Stimulated activated CD4-positive, alpha-beta T cell treated with anti-CD3 and anti-CD28 coated beads, TNF-alpha, amount 100 ng/mL, for 1 hour (primary cell): Measurements from ENCODE around the gene YIF1A.
"Not testable (repeated sequence)": the region's sequence is repeated elsewhere in the genome, so short reads cannot be mapped to it uniquely, and the experiment has no call there.

Source experiments
- DNase-seq, 3 donors: peaks; one replicate each; pipeline ENCODE4 v3.0.0-alpha.2; 2020; ENCODE audit warnings: low read depth in 3 of 3, low spot score in 1 of 3

Gene YIF1A

DNA sequence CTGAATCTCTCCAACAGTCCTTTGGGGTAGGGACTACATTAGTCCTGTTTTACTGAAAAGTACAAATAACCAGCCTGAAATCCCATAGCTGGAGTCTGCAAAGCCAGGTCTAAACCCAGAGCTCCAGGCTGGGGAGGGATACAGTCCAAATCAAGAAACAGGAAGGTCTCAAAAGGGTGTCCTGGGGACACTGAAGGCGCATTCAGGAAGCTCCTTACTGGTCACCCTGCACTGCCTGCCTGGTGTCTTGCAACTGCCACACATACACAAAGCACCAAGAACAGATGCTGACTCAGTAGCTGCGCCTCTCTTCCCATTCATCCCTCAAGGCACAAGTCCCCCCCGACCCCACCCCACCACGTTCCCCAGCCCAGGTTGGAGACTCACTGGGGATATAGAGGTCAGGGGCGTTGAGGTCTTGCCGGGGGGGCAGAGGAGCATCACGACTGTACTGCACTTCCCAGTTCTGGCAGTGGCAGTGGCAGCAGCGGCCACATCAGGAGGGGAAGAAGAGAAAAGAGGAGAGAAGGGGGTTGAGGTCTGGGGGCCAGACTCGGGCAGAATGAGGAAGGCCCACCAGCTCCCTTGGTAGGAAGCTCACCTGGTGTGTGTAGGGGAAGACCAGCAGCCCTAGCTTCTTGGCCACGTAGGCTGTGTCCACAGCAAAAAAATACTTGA, 1.6 kb downstream of the YIF1A start:
- DNase-seq, result no peak

DNA sequence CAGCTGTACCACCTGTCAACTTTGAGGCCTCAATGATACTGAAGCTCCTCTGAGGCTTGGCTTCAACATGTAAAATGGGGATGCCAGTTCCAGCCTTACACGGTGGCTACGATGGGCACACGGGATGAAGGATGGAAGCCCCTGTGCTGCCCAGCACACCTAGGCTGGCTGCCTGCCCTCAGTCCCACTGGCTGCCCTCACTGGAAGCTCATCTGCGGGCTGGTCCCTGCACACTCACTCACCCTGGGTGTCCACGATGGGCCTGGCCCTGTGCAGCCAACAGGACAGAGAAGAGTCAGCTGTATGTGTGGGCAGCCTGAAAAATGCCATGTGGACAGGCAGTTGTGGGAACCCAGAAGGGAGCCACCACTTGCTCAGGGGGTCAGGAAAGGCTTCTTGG, 2.2 kb downstream of the YIF1A start:
- no peak for DNase-seq

DNA sequence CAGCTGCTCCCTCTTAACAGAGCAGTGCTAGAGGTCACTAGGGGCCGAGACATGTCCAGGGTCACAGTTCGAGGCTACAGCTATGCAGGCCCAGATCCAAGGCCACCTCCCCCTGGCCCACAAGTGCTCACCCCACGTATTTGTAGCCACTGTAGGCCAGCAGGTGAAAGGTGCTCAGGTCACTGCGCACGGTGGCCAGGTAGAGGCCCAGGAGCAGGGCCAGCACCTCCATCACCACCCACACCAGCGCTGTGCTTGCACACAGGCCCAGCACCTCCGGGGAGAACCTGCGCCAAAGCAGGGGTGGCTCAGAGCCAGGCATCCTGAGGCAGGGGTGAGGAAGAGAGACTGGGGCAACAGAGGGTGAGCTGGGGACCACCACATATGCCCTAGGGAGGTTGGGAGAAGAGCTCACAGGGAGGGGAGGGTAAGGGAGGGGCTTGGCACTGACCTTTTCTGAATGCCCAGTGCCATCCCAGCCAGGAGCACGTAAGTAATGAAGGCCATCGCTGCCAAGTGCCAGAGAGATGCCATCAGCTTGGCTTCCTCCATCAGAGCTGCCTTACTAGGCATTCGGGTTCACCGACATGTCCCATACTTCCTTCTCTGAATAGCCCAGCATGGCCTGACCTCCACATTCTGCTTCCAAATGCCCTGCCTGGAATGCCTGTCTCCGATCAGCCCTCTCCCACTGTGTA, 3.5 kb downstream of the YIF1A start:
- no peak for DNase-seq

DNA sequence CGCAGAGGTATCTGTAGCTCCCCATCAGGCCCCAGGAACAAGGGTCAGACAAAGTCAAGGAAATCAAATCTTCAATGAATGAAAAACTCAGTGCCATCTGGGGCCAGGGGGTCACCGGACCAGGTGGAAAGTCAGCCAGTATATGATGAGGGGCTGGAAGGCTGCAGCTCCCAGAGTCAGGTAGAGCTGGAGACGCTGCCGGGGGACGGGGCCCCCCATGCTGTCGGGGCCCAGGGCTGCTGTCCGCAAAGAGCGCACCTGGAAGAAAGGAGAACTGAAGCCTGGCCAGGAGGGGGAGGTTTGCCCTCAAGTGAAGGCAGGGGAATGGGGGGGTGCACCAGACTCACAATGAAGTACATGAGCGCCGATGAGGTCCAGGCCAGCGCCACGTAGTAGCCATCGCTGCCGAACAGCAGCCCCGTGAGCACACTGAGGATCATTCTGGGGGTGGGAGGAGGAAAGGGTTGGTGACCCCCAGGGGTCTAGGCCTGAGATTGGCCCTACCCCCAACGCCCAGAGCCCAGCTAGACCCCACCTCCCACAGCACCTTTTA, 4.3 kb downstream of the YIF1A start:
- no peak for DNase-seq

DNA sequence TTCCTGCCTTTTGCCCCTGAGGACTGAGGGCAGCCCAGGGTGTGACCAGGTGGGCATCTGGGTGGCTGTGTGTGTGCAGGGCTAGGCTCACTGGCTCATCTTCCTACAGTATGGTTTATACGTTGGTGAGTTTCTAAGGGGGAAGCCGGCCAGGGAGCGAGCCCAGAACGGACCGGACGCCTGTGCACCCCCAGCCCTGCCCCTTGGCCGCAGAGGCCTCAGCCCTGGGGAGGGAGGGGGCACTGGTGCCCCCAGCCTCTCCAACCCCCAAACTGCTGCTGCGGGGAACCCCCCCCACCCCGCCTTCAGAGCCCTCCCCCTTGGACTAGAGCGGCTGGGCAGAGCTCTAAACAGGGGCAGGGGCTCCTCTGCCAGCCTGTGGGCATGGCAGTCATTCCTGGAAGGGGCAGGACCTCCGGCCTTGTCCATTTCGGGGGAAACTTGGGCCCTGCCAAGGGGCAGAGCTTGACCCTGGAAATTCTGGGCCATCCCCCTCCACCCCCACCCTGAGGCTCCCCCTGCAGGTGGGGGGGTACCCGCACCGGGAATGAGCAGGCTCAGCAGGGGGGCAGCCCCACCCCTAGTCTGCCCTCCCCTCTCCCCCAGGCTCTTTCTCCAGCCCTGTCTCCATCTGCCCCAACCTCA, 5.4 kb downstream of the YIF1A start:
- DNase-seq, result no peak

DNA sequence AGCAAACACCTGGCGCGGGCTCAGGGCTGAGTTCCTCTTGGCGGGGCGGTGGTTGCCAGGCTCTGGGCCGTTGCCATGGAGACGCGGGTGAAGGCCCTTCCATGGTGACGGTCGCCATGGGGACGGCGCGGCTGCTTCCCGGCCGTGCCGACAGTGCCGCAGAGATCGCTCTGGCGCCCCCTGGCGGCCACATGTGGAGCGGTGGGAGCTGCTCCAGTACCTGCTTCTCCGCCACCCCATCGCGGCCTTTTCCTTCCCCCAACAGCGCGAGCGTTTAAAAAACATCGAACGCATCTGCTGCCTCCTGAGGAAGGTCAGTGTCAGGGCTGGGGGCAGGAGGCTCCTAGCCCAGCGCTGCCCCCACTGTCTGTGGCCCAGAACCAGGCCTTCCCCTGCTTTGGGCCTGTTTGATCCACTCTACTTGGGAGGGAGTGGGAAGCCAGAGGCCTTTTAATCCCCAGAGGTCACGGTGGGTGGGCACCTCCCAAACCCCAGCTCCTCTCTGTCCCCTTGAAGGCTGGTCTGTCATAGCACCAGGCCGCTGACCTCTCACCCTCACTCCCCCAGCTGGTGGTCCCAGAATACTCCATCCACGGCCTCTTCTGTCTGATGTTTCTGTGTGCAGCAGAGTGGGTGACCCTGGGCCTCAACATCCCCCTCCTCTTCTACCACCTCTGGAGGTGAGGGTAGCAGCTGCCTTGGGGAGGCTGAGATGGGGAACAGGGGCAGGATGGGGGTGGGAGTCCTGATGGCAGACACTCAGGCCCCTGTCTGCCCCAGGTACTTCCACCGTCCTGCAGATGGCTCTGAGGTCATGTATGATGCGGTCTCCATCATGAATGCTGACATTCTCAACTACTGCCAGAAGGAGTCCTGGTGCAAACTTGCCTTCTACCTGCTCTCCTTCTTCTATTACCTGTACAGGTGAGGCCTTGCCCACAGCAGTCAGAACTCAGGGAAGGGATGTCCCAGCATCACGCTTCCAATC, 6.2 kb downstream of the YIF1A start:
- DNase-seq, result peak; percentile 97 to 100 (median 98)

DNA sequence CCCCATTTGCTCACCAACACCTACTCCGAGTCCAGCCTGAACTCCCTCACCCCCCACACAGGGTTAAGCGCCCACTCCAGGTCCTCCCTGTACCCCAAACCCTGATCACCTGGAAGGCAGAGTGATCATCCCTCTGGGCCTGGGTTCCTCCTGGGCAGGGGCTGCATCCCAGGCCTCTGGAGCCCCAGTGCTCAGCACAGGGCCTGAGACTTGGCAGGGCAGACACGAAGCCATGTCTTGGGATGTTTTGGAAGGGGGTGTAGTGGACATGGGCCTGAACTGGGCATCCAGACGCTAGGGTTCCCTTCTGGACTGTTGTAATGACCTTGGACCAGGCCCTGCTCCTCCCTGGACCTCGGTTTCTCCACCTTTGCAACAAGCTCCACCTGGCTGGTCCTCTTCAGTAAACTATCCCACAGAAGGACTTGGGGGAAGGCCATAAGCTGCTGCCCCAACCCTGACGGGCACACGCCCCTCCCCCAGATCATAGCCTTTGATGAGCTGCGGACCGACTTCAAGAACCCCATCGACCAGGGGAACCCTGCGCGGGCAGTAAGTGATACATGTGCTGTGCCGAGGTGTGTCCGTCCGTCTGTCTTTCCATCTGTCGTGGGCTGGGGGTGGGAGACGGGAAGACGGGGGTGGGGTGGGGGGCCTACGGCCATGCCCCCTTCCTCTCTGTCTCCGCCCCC, 7.0 kb downstream of the YIF1A start:
- DNase-seq, result no peak

DNA sequence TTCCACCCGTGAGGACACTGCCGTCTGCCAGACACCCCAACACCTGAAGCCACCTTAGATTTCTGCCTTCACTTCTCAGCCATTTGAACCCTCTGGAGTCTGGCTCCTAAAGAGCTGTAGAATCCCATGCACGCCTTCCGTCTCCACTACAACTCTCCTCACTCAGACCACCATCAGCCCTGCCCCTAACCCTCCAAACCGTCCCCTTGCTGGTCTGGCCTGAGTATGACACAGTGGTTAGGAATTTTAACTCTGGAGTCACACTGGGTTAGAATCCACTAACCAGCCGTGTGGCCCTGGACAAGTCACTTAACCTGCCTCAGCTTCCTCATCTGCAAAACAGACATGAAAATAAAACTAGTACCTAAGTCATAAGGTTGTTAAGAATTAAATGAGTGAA, 7.9 kb downstream of the YIF1A start:
- DNase-seq, result no peak

DNA sequence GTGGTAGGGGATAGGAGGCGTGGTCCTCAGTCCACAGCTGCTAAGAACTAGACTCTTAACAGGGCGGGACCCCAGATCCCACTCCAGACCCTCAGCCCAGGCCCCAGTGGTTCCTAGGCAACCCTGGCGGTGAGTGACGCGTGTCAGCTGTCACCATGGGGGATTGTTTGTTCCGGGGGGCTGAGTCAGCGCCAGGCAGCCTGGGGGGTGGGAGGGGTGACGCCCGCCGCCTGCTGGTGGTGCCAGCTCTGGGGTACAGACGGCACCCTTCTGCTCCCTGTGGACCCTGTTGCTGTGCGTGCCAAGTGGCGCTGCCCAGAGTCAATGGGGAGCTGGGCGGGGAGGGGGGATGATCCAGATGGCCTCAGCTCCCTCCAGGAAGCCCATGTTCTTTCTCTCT, 8.5 kb downstream of the YIF1A start:
- no peak for DNase-seq

DNA sequence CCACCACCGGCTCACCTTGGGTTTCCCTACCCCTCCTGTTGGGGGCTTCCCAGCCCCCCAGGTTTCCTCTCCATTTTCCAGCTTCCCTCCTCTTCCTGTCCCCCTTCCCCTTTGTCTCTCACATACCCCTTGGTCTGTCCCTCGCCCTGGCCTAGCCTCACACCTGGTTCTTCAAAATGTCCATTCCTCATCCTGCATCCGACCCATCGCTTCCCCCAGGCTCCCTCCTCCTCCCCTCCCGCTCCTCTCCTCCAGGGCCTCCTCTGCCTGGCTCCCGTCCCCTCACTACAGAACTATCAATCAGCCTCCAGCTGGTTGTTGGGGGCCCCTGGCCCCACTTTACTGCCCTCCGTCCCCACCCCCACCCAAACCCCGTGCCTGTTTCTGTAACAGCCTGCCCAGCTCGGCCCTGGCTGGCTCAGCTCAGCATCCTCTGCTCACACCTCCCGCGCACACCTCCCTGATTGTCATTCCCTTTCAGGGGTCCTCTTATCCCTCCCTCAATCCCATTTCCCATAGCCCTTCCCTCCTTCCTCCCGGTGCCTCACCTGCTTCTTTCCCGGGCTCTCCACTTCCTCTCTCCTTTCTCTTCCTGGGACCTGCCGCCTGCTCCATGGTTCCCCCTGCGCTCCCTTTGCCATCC, 9.7 kb downstream of the YIF1A start:
- DNase-seq, result no peak

DNA sequence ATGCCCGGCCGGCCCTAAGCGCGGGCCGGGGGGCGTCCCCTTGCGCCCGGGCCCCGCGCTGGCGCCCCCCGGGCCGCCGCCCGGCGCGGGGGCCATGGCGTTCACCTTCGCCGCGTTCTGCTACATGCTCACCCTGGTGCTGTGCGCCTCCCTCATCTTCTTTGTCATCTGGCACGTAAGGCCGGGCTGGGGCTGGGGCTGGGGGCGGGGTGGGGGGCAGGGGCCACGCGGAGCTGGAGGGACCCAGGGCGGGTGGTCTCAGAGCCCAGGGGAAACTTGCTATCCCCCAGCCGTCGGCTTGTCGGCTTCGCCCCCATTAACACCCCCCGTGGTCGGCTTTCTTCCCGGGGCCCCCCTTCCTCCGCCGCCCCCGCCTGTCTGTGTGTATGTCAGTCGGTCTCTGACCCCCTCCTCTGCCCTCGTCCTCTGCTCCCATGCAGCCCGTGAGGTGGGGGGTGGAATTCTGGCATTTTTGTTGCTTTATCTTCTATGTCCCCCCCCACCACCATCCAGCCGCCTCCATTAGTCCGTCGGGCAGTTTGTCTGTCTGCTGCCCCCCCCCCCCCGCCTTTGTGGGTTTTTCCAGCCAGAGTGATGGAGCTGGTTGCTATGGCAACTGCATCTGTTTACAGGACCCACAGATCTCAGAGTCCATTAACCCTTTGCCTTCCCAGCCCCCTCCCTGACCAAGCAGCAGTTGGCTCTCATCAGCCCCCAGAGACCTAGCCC, 10.4 kb downstream of the YIF1A start:
- no peak for DNase-seq

DNA sequence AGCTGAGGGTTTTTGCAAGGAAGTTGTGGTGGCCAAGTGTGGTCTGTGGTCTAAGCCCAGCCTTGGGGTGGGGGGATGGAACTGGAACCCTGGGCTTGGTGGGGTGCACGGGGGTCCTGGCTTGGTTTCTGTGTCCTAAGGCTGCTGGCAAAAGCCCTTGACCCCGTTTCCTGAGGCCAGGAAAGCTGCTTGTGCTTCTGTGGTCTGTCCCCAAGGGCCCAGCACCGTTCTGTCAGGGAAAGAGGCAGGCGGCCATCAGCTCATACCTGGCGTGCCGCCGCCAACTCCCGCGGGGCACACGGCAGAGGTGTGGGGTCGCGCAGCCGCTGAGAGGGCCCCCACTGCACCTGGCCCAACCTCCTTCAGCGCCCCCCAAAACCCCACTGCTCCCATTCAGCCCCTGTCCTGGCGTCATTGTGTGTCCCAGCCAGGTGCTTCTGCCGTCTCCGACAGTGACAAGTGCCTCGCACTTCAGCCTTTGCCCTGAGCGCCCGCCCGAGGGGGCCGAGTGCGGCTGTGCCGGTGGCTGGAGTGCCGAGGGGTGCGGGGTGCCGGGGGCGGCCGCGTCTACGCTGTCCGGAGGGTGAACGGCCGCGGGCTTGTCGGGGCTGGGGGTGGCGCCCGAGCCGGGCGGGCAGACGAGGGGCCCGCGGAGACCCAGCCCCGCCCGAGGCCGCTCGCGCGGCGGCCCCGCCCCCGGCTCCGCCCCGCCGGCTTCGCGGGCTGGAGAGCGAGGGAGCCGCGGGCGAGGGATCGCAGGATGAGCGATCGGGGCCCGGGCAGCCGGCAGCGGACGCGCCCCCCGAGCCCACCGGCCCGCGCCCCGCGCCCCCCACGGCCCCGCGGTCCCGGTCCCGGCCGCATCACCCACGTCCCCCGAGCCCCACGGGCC, 11.2 kb downstream of the YIF1A start, which contains the start of gene CNIH2:
Gene CNIH2 (plus strand): TSS at position 705 of the 892 bp plus-strand sequence. CDS start 282 bp downstream, outside the sequence.
- peak in 2 of 3 donors; percentile 27 to 45 for DNase-seq

DNA sequence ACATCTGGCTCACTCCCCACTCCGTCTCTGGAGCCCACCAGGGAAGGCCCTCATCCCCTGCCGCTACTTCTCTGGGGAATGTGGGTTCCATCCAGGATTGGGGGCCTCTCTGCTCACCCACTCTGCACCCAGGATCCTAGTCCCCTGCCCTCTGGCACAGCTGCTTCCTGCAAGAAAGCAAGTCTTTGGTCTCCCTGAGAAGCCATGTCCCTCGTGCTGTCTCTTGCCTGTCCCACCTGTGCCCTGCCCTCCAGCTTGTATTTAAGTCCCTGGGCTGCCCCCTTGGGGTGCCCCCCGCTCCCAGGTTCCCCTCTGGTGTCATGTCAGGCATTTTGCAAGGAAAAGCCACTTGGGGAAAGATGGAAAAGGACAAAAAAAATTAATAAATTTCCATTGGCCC, 11.9 kb downstream of the YIF1A start:
- not testable (repeated sequence) for DNase-seq

DNA sequence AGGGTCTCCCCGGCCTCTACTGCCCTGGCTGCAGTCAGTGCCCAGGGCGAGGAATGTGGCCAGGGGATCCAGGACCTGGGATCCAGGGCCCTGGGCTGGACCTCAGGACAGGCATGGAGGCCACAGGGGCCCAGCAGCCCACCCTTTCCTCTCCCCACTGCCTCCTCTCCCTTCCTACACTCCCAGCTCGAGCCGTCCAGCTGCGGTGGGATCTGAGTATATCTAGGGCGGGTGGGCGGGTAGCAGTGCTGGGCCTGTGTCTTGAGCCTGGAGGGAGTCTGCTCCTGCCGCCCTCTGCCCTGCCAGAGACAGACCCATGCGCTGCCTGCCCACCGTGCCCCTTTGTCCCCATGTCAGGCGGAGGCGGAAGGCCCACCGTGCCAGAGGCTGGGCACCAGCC, 12.3 kb downstream of the YIF1A start:
- not testable (repeated sequence) for DNase-seq

DNA sequence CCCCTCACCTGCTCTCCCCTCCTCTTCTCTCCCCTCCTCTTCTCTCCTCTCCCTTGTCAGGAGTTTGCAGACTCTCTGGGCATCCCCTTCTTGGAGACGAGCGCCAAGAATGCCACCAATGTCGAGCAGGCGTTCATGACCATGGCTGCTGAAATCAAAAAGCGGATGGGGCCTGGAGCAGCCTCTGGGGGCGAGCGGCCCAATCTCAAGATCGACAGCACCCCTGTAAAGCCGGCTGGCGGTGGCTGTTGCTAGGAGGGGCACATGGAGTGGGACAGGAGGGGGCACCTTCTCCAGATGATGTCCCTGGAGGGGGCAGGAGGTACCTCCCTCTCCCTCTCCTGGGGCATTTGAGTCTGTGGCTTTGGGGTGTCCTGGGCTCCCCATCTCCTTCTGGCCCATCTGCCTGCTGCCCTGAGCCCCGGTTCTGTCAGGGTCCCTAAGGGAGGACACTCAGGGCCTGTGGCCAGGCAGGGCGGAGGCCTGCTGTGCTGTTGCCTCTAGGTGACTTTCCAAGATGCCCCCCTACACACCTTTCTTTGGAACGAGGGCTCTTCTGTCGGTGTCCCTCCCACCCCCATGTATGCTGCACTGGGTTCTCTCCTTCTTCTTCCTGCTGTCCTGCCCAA, 12.8 kb downstream of the YIF1A start:
- DNase-seq, result no peak

DNA sequence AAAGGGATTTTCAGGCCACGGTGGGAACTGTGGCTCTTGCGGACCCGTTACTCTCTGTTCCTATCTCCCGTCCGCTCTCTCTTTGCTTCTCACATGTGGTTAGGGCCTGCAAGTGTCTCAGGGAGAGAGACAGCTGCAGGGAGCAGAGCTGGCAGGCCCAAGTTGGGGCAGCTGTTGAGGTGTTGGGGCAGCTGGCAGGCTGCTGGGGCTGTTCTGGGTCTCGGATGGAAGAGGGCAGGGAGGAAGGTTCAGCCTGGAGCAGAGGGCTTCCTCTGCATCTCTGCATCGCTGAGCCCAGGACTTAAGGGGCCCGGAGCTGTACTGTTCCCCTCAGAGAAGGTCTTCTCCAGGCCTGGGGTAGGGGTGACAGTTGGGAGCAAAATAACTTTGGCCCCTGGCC, 13.5 kb downstream of the YIF1A start:
- DNase-seq, result no peak

DNA sequence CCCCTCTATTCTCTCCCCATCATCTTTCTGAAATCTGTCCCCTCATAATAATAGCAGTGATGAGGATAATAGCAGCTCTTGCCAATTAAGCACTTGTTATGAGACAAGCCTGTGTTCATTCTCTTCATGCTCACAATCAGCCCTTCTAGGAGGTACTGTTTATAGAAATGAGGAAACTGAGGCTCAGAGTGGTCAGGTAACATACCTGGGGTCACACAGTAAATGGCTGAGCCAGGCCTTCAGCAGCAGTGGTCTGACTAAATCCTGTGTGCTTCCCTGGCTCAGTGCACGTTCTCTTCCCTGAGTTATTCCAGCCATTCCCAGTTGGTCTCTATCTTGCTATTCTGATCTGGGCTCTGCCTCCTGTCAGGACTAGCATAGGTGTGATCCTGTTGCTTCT, 14.7 kb downstream of the YIF1A start:
- DNase-seq, result no peak

DNA sequence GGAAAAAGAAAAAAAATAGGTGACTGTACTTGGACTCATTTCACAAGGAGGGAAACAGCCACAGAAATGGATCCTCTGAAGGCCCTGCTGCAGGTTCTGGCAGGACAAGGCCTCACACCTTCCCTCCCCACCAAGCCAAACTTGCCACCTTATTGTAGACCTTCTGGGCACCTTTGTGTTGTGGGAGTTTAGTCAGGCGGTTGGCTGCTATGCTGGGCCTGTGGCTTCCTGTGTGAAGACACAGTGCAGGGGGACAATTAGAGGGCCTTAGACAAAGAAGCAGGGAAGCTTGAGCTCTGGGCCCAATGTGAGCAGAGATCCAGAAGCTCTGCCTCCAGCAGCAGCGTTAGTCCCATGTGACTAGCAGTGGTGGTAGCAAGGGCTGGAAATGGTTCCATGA, 16.3 kb downstream of the YIF1A start:
- DNase-seq, result no peak
